H9 (cell line): ENCODE results near the gene HIPK1. TPM values are rescaled to one million over a fixed set of nuclear protein-coding genes. Genes with fewer than 3 reads are reported as not detected.

Experiments used
- DNase-seq: peaks from one replicate; pipeline ENCODE4 v3.0.0-alpha.2; 2017
- H2AFZ ChIP-seq: one replicate; pipeline ENCODE4 v1.6.1; 2013; ENCODE audit warnings: mild to moderate bottlenecking, low read length, control low read depth, moderate library complexity
- H2AK5ac ChIP-seq: 2 replicates; pipeline ENCODE4 v1.6.1; 2013; ENCODE audit warnings: low read length, control low read depth, mixed read lengths; ENCODE audit not compliant: insufficient read length
- H2BK120ac ChIP-seq: one replicate; pipeline ENCODE4 v1.6.1; 2013; ENCODE audit warnings: low read depth, mild to moderate bottlenecking, low read length, control low read depth, inconsistent platforms; ENCODE audit not compliant: poor library complexity, severe bottlenecking
- H2BK12ac ChIP-seq: 2 replicates; pipeline ENCODE4 v1.6.1; 2013; ENCODE audit warnings: low read length, control low read depth, mixed read lengths, low read depth; ENCODE audit not compliant: insufficient read length
- H2BK15ac ChIP-seq: 2 replicates; pipeline ENCODE4 v1.6.1; 2013; ENCODE audit warnings: low read depth, low read length, control low read depth
- H2BK20ac ChIP-seq: one replicate; pipeline ENCODE4 v1.6.1; 2013; ENCODE audit warnings: low read depth, mild to moderate bottlenecking, low read length, control low read depth, inconsistent platforms; ENCODE audit not compliant: poor library complexity, severe bottlenecking
- H2BK5ac ChIP-seq: 2 replicates; pipeline ENCODE4 v1.6.1; 2013; ENCODE audit warnings: low read length, control low read depth, mixed read lengths; ENCODE audit not compliant: insufficient read length
- H3K14ac ChIP-seq: 2 replicates; pipeline ENCODE4 v1.6.1; 2013; ENCODE audit warnings: low read length, control low read depth; ENCODE audit not compliant: insufficient read depth
- H3K18ac ChIP-seq: 2 replicates; pipeline ENCODE4 v1.6.1; 2013; ENCODE audit warnings: low read depth, mild to moderate bottlenecking, mixed read lengths, low read length, control low read depth; ENCODE audit not compliant: insufficient read length
- H3K23ac ChIP-seq: 2 replicates; pipeline ENCODE4 v1.6.1; 2013; ENCODE audit warnings: low read length, control low read depth, mixed read lengths, low read depth; ENCODE audit not compliant: insufficient read length
- H3K23me2 ChIP-seq: 2 replicates; pipeline ENCODE4 v1.6.1; 2013; ENCODE audit warnings: low read depth, mild to moderate bottlenecking, mixed read lengths, low read length, control low read depth; ENCODE audit not compliant: insufficient read length, poor library complexity, severe bottlenecking
- H3K27ac ChIP-seq: 2 replicates; pipeline ENCODE4 v1.5.1; 2013; ENCODE audit warnings: low read length, control low read depth, mixed read lengths, low read depth; ENCODE audit not compliant: insufficient read length
- H3K27me3 ChIP-seq: 2 replicates; pipeline ENCODE4 v1.6.1; 2013; ENCODE audit warnings: low read length, control low read depth, inconsistent platforms; ENCODE audit not compliant: insufficient read depth
- H3K4ac ChIP-seq: 2 replicates; pipeline ENCODE4 v1.6.1; 2013; ENCODE audit warnings: low read depth, mild to moderate bottlenecking, control low read depth, inconsistent platforms, low read length, moderate library complexity
- H3K4me1 ChIP-seq: 2 replicates; pipeline ENCODE4 v1.6.1; 2013; ENCODE audit warnings: low read length, control low read depth, inconsistent platforms; ENCODE audit not compliant: insufficient read depth
- H3K4me2 ChIP-seq: 2 replicates; pipeline ENCODE4 v1.6.1; 2013; ENCODE audit warnings: low read length, control low read depth, mixed read lengths; ENCODE audit not compliant: insufficient read length, insufficient read depth
- H3K56ac ChIP-seq: 2 replicates; pipeline ENCODE4 v1.6.1; 2013; ENCODE audit warnings: low read depth, mild to moderate bottlenecking, mixed read lengths, low read length, control low read depth; ENCODE audit not compliant: insufficient read length
- H3K79me1 ChIP-seq: 2 replicates; pipeline ENCODE4 v1.6.1; 2013; ENCODE audit warnings: low read depth, mild to moderate bottlenecking, moderate library complexity, low read length, control low read depth, inconsistent platforms; ENCODE audit not compliant: insufficient read depth, poor library complexity, severe bottlenecking
- H3K79me2 ChIP-seq: 2 replicates; pipeline ENCODE4 v1.6.1; 2013; ENCODE audit warnings: low read length, control low read depth, inconsistent platforms; ENCODE audit not compliant: insufficient read depth
- H3K9ac ChIP-seq: 2 replicates; pipeline ENCODE4 v1.6.1; 2013; ENCODE audit warnings: low read length, control low read depth, mixed read lengths; ENCODE audit not compliant: insufficient read length; ENCODE audit errors: extremely low read depth
- H3K9me3 ChIP-seq: one replicate; pipeline ENCODE4 v1.6.1; 2013; ENCODE audit warnings: low read depth, low read length, inconsistent platforms; ENCODE audit not compliant: control insufficient read depth
- H3T11ph ChIP-seq: one replicate; pipeline ENCODE4 v1.6.1; 2013; ENCODE audit warnings: mild to moderate bottlenecking, low read length, control low read depth, inconsistent platforms
- H4K20me1 ChIP-seq: one replicate; pipeline ENCODE4 v1.6.1; 2013; ENCODE audit not compliant: control insufficient read depth, insufficient read length, insufficient read depth
- H4K5ac ChIP-seq: 2 replicates; pipeline ENCODE4 v1.6.1; 2013; ENCODE audit warnings: low read depth, mild to moderate bottlenecking, mixed read lengths, low read length, control low read depth; ENCODE audit not compliant: insufficient read length
- H4K8ac ChIP-seq: replicated peaks from 2 replicates; pipeline ENCODE4 v1.6.1; 2013; ENCODE audit warnings: low read length, control low read depth, mixed read lengths, low read depth; ENCODE audit not compliant: insufficient read length
- H4K91ac ChIP-seq: 2 replicates; pipeline ENCODE4 v1.6.1; 2013; ENCODE audit warnings: low read depth, mild to moderate bottlenecking, moderate library complexity, mixed read lengths, low read length, control low read depth; ENCODE audit not compliant: insufficient read length
- H3K27ac Mint-ChIP-seq, 3 experiments: 2 replicates in 2 of 3; 3 replicates in 1 of 3; pipeline ENCODE4 v1.8.0; 2020 to 2021; ENCODE audit warnings: mixed read lengths in 3 of 3, mild to moderate bottlenecking in 1 of 3, moderate library complexity in 1 of 3
- H3K27me3 Mint-ChIP-seq: 2 replicates; pipeline ENCODE4 v1.8.0; 2021; ENCODE audit warnings: low read depth, mild to moderate bottlenecking, moderate library complexity, mixed read lengths
- H3K36me3 Mint-ChIP-seq, 3 experiments: 2 replicates in 2 of 3; 3 replicates in 1 of 3; pipeline ENCODE4 v1.8.0; 2020 to 2021; ENCODE audit warnings: low read depth in 3 of 3, mixed read lengths in 3 of 3; ENCODE audit not compliant: insufficient read depth in 1 of 3
- H3K4me1 Mint-ChIP-seq, 2 experiments: 2 replicates each; pipeline ENCODE4 v1.8.0; 2020; ENCODE audit warnings: mixed read lengths in 2 of 2
- H3K4me3 Mint-ChIP-seq, 2 experiments: 2 replicates in 1 of 2; 3 replicates in 1 of 2; pipeline ENCODE4 v1.8.0; 2020 to 2021; ENCODE audit warnings: mild to moderate bottlenecking in 2 of 2, mixed read lengths in 2 of 2, moderate library complexity in 1 of 2
- H3K9me3 Mint-ChIP-seq, 2 experiments: 2 replicates in 1 of 2; 3 replicates in 1 of 2; pipeline ENCODE4 v1.8.0; 2020; ENCODE audit warnings: mild to moderate bottlenecking in 2 of 2, mixed read lengths in 2 of 2, moderate library complexity in 1 of 2
- CTCF ChIP-seq: fragments of 200-600 bp; sonication (generic); conservative IDR thresholded peaks from 3 replicates; pipeline ENCODE4 v1.8.0; 2021; ENCODE audit warnings: antibody characterized with exemption, mild to moderate bottlenecking
- WGBS: extraction: QIAGEN DNeasy Blood & Tissue Kit; methylation state at CpG from one replicate; pipeline ENCODE4 v1.1.7; 2013; ENCODE audit warnings: missing lambda C conversion rate, low lambda C conversion rate, mixed read lengths; ENCODE audit not compliant: insufficient read length; ENCODE audit errors: extremely low coverage; 5-methylcytosine and 5-hydroxymethylcytosine counted together
- total RNA-seq: library from RNA; stranded (reverse); gene quantifications from 2 replicates; pipeline ENCODE4 v1.2.1, GENCODE V29; 2021

The HIPK1 gene
- total RNA-seq, 1 experiment from 2014 or later: 65.7 TPM

- H3K9me3 Mint-ChIP-seq: peaks cover 23 to 28% of the 10 kb centered on the region in 2 experiments
- no peaks in the 10 kb centered on the region for H3K79me1 ChIP-seq
- H3K4me2 ChIP-seq: no peak overlapping the region
- no peak overlapping the region for H3K18ac ChIP-seq
- no peak overlapping the region for H2BK120ac ChIP-seq
- no peak overlapping the region for H4K8ac ChIP-seq
- no peak overlapping the region for H4K91ac ChIP-seq
- H3K4me1 Mint-ChIP-seq: peaks cover 39 to 43% of the 10 kb centered on the region in 2 experiments
- H3K23me2 ChIP-seq: no peaks in the 10 kb centered on the region
- H3K4me3 Mint-ChIP-seq: no peak overlapping the region
- no peak for DNase-seq
- H3K27ac Mint-ChIP-seq: peak overlapping the region in 1 of 3 experiments; percentile 24; a peak in 1 of 7 replicates
- H4K5ac ChIP-seq: no peak overlapping the region
- peaks cover 12% of the 10 kb centered on the region; the same call in 1 of the 2 replicates for H3K4me1 ChIP-seq
- H3K9me3 ChIP-seq: peaks cover 5% of the 10 kb centered on the region
- peaks cover 12 to 29% (median 17%) of the 10 kb centered on the region in 3 experiments for H3K36me3 Mint-ChIP-seq
- no peak overlapping the region for H3T11ph ChIP-seq
- no peak overlapping the region for H3K4ac ChIP-seq
- H2BK5ac ChIP-seq: no peak overlapping the region
- H3K23ac ChIP-seq: no peak overlapping the region
- H3K14ac ChIP-seq: no peak overlapping the region
- no peak overlapping the region for H2BK15ac ChIP-seq
- no peak overlapping the region for H3K9ac ChIP-seq
- H2BK20ac ChIP-seq: no peak overlapping the region
- H2AFZ ChIP-seq: no peak overlapping the region
- H2AK5ac ChIP-seq: no peak overlapping the region
- H3K27ac ChIP-seq: no peak overlapping the region
- no peak for TF ChIP-seq CTCF
- no peaks in the 10 kb centered on the region for H3K79me2 ChIP-seq
- H4K20me1 ChIP-seq: no peaks in the 10 kb centered on the region
- no peak overlapping the region for H2BK12ac ChIP-seq
- no CpG with 5 or more reads among the region's 4 CpGs for WGBS
- no peaks in the 10 kb centered on the region for H3K27me3 ChIP-seq
- no peak overlapping the region for H3K56ac ChIP-seq
- H3K27me3 Mint-ChIP-seq: peaks cover 9% of the 10 kb centered on the region
Observed at GRCh38 chr1:113998361-113998760, 69.2 kb downstream of the HIPK1 start.
